GM19023 (cell line): ENCODE measurements around the gene ACOD1.
"Not testable (repeated sequence)": the region's sequence is repeated elsewhere in the genome, so short reads cannot be mapped to it uniquely, and the experiment has no call there.

Experiments
- ATAC-seq: cut with Tn5 transposase; IDR thresholded peaks from one replicate; pipeline ENCODE4 v1.9.1; 2021; ENCODE audit warnings: mild to moderate bottlenecking, moderate library complexity; ENCODE audit not compliant: unreplicated experiment

Gene ACOD1

DNA sequence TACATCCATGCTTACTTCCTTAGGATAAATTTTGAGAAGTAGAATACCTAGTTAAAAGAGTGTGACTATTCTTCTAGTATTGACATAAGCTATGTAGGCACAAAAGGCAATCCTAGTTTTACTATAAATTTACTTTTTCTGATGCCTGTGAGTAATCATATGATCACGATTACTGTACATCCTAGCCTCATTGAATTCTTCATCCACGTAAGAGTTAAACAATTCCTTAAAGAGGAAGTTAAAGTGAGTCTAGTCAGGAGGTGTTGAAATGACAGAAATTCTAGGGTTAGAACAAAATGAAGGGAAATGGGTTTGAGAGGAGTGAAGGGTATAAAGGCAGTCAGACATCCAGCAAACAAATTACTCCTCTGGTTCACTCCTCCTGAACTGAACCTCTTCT lies at the start of gene ACOD1:
Gene ACOD1 (plus strand): TSS at position 363 of the 400 bp plus-strand sequence. CDS start 48 bp downstream, outside the sequence.
- ATAC-seq: no peak

GRCh38 chr13:76899066-76899465 lies 49.2 kb upstream of the ACOD1 start:
- ATAC-seq: not testable (repeated sequence)

- peak; percentile 96 for ATAC-seq
Measured at GRCh38 chr13:76903544-76904162, 44.7 kb upstream of the ACOD1 start.

DNA sequence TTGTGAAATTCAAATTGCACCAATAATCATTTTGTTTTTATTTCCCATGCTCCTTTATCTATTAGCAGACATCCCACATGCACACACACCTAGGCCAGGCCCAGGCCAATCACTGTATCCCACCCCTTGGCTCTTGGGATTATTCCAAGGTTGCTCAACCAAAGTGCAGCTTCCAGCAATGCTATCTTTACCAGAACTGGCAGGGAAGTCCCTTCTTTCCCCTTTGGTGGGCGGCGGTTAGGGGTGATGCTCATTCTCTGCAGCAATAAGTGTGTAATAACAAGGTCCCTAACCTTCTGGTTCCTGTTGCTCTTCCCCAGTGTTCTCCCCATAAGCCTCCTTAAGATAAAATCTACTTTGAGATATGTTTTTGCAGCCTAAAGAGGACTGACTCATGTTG lies 43.8 kb upstream of the ACOD1 start:
- ATAC-seq: no peak

- no peak for ATAC-seq
Measured at GRCh38 chr13:76912476-76912875, 35.8 kb upstream of the ACOD1 start.

DNA sequence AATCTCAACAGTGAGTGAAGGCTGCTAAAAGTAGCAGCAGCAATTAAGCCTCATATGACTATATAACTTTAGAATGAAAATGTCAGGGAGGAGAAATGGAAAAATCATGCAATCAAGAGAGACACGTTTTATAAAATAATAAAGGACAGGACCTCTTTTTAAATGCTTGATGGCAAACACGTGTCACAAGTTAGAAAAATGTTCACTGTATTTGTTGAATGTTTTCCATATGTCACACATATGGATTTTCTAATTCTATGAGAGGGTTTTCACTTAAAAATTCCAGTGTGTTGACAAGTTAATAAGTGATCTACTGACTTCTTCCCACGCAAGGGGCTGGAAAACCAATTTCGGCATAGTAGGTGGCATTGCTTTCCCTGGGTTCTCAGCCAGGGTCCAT lies 34.4 kb upstream of the ACOD1 start:
- no peak for ATAC-seq

DNA sequence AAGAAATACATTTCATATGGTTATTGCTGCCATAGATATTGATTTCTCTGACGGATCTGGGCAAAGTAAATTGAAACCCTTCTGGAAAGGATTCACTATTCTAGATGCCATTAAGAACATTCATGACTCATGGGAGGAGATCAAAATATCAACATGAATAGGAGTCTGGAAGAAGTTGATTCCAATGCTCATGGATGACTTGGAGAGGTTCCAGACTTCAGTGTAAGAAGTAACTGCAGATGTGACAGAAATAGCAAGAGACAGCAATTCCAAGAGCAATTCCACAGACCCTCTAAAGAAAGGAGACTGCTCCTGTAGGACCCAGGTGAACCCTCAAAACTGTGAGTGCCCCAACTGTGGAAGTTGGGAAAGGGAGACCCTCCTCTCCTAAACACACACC lies 31.2 kb upstream of the ACOD1 start:
- ATAC-seq: no peak

GRCh38 chr13:76917755-76918481 lies 30.4 kb upstream of the ACOD1 start:
- not testable (repeated sequence) for ATAC-seq

DNA sequence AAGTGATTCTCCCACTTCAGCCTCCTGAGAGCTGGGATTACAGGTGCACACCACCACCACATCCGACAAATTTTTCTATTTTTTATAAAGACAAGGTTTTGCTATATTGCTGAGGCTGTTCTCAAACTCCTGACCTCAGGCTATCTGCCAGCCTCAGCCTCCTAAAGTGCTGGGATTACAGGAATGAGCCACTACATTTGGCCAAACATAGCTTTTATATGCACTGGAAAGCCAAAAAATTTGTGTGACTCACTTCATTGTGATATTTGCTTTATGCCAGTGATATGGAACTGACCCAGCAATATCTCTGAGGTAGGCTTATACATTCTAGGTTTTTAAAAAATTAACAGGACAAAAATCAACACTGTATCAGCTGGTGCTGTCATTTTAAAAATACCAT lies 26.8 kb upstream of the ACOD1 start:
- no peak for ATAC-seq

DNA sequence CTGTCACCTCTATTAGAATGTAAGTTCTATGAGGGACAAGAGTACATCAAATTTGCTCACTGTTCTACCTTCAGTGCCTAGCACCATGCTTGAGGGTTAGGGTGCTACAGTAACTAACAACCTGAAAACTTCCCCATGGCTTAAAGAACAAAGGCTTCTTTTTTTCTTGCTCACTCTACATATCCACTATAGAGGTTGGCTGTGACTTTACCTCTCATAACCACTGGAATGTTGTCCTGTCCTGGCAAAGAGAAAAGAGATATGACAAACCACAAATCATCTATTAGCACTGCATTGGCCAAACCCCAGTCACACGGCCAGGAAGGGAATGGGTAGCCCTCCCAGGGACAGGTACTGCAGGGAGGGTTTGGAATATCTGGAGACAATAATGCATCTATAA lies 23.2 kb upstream of the ACOD1 start:
- no peak for ATAC-seq

- no peak for ATAC-seq
Measured at GRCh38 chr13:76927955-76928354, 20.4 kb upstream of the ACOD1 start.

- ATAC-seq: no peak
Measured at GRCh38 chr13:76928456-76928855, 19.9 kb upstream of the ACOD1 start.

DNA sequence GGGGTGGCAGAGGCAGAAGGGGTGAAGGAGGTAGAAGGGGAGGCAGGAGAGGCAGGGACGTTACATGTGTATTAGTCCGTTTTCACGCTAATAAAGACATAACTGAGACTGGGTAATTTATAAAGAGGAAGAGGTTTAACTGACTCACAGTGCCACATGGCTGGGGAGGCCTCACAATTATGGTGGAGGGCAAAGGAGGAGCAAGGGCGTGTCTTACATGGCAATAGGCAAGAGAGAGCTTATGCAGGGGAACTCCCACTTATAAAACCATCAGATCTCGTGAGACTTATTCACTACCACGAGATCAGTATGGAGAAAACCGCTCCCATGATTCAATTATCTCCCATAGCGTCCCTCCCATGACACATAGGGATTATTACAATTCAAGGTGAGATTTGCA lies 19.0 kb upstream of the ACOD1 start:
- peak; percentile 50 for ATAC-seq

- peak; percentile 7 for ATAC-seq
Measured at GRCh38 chr13:76929851-76930374, 18.4 kb upstream of the ACOD1 start.

DNA sequence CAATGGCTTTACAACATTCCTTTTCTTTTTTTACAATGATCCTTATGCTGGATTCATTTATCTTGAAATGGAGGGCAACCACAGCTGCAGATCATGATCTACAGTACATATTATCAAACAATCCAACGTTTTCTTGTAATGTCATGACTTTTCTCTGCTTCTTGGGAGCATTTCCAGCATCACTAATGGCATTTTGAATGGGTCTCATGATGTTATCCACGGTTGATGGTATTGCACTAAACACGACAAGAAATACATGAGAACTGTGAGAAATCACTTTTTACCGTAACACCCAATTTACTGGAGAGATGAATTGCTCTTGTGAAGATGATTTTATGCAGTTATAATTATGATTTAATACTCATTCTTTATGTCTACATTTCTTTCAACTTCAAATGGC lies 16.2 kb upstream of the ACOD1 start:
- ATAC-seq: no peak

GRCh38 chr13:76934671-76935070 lies 13.6 kb upstream of the ACOD1 start:
- no peak for ATAC-seq

- no peak for ATAC-seq
Measured at GRCh38 chr13:76936763-76937162, 11.5 kb upstream of the ACOD1 start.

DNA sequence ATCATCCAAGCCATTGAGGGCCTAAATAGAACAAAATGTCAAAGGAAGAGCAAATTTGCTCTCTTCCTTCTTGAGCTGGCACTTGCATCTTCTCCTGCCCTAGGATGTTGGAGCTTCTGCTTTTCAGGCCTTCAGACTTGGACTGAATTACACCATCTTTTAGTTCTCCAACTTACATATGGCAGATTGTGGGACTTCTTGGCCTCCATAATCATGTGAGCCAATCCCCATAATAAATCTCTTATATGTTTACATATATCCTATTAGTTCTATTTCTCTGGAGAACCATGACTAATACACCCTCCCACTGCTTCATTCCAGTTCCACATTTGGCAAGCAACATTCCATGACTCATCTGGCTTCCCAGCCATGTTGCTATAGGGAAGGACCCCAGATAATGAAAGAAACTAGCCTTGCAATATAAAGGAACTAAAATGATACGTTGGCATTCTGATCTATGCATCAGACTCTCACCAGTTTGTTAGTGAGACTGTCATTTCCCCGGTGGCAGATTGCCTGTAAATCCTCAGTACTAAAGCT lies 11.0 kb upstream of the ACOD1 start:
- no peak for ATAC-seq

- no peak for ATAC-seq
Measured at GRCh38 chr13:76939215-76939614, 9.1 kb upstream of the ACOD1 start.

DNA sequence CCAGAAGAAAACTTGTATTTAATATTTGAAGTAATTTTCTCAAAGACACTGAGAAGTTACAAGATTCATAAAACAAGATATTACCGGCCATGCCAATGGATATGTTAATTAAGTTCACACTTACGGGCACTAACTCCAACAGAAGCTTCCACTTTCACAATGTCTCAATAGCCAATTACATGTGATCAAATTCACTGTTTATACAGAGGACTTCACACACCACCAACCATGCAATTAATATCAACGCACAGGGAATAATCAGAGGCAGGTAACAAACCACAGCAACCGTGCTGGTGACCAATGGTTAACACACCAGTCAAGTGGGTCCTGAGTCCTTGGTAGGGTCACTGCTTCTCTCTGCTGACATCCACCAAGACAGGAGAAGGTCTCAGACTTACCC lies 5.9 kb upstream of the ACOD1 start:
- ATAC-seq: no peak

- no peak for ATAC-seq
Measured at GRCh38 chr13:76943646-76944045, 4.7 kb upstream of the ACOD1 start.

DNA sequence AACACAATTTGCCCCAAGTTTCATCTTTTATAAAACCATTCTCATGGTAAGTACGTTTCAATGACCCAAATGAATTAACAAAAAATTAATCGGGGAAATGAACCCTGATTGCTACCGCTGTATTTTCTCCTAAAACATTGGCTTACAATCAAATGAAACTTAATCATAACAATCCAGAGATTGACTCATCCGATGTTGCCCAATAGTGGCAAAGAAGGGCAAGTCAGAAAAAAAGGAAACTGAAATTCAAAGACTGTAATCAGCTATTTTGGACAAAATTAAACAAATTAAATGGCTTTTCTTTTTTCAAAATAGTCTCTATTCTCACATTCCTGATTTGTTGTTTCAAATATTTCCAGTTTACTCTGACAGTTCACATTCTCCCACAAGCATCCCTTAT lies 3.9 kb upstream of the ACOD1 start:
- ATAC-seq: no peak
